GM10266 (cell line): ENCODE data around the gene SF3B5.
"Not testable (repeated sequence)": the region's sequence is repeated elsewhere in the genome, so short reads cannot be mapped to it uniquely, and the experiment has no call there.

ENCODE experiments used
- DNase-seq: peaks from one replicate; pipeline ENCODE4 v3.0.0; 2012; ENCODE audit errors: extremely low spot score
- TF ChIP-seq, protein P1 (sequence below): IDR thresholded peaks from 2 replicates; pipeline ENCODE4 v1.5.1; 2012; ENCODE audit warnings: mild to moderate bottlenecking, low read depth; ENCODE audit not compliant: control insufficient read depth, insufficient read depth; ENCODE audit errors: missing control alignments

The SF3B5 gene

DNA sequence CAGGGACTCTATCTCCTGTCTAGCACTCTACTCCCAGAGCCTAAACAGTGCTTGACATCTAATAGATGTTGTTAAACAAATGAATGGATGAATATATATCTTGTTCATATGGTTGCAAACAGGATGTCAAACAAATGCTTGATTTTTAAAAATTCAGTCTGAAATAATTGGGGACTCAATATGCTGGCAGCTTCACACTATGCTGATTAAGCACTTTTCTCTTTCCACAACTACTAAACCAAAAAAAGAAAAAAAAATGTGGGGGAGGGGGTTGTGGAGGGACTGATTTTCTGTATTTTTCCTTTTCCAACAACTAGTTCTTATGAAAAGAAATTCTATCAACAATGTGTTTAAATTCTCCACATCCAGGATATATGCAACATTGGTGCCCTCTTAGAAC, 42.9 kb downstream of the SF3B5 start:
- TF ChIP-seq, protein P1, sequence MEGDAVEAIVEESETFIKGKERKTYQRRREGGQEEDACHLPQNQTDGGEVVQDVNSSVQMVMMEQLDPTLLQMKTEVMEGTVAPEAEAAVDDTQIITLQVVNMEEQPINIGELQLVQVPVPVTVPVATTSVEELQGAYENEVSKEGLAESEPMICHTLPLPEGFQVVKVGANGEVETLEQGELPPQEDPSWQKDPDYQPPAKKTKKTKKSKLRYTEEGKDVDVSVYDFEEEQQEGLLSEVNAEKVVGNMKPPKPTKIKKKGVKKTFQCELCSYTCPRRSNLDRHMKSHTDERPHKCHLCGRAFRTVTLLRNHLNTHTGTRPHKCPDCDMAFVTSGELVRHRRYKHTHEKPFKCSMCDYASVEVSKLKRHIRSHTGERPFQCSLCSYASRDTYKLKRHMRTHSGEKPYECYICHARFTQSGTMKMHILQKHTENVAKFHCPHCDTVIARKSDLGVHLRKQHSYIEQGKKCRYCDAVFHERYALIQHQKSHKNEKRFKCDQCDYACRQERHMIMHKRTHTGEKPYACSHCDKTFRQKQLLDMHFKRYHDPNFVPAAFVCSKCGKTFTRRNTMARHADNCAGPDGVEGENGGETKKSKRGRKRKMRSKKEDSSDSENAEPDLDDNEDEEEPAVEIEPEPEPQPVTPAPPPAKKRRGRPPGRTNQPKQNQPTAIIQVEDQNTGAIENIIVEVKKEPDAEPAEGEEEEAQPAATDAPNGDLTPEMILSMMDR: no peak
- DNase-seq: no peak

DNA sequence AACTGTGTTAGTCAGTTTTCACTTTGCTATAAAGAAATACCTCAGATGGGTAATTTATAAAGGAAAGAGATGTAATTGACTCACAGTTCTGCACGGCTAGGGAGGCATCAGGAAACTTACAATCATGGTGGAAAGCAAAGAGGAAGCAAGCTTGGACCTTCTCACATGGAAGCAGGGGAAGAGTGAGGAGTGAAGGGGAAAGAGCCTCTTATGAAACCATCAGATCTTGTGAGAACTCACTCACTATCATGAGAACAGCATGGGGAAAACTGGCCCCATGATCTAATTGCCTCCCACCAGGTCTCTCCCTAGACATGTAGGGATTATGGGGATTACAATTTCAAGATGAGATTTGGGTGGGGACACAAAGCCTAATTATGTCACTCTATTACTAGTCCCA, 46.0 kb downstream of the SF3B5 start:
- DNase-seq: no peak
- TF ChIP-seq, protein P1: no peak

DNA sequence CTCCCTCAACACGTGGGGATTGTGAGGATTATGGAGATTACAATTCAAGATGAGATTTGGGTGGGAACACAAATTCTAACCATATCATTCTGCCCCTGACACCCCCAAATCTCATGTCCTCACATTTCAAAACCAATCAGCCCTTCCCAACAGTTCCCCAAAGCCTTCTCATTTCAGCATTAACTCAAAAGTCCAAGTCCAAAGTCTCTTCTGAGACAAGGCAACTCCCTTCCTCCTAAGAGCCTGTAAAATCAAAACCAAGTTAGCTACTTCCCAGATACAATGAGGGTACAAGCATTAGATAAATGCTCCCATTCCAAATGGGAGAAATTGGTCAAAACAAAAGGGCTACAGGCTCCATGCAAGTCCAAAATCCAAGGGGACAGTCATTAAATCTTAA, 47.7 kb downstream of the SF3B5 start:
- TF ChIP-seq, protein P1: no peak
- no peak for DNase-seq

DNA sequence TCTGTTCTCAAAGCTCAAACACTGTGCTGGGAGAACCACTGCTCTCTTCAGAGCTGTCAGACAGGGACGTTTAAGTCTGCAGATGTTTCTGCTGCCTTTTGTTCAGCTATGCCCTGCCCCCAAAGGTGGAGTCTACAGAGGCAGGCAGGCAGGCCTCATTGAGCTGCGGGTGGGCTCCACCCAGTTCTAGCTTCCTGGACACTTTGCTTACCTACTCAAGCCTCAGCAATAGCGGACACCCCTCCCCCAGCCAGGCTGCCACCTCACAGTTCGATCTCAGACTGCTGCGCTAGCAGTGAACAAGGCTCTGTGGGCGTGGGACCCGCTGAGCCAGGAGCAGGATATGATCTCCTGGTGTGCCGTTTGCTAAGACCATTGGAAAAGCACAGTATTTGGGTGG, 48.7 kb downstream of the SF3B5 start:
- not testable (repeated sequence) for DNase-seq

DNA sequence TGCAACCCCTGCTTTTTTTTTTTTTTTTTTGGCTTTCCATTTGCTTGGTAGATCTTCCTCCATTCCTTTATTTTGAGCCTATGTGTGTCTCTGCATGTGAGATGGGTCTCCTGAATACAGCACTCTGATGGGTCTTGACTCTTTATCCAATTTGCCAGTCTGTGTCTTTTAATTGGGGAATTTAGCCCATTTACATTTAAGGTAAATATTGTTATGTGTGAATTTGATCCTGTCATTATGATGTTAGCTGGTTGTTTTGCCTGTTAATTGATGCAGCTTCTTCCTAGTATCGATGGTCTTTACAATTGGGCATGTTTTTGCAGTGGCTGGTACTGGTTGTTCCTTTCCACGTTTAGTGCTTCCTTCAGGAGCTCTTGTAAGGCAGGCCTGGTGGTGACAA, 50.4 kb downstream of the SF3B5 start:
- DNase-seq: not testable (repeated sequence)
